AG04450 (cell line): ENCODE data around the gene FAM131A. TPM values are rescaled to one million over a fixed set of nuclear protein-coding genes. Genes with fewer than 3 reads are reported as not detected.

Experiments used
- CTCF ChIA-PET: fragments of 300-600, 350-600 bp; formaldehyde crosslinking; extraction: SDS; loops from one replicate; lab custom pipeline; 2022; ENCODE audit warnings: antibody characterized with exemption, inconsistent platforms; lab: Charles Lee
- POLR2A ChIA-PET: fragments of 350-600 bp; formaldehyde crosslinking; extraction: SDS; loops from one replicate; lab custom pipeline; 2021; ENCODE audit warnings: antibody characterized with exemption, inconsistent platforms; lab: Yijun Ruan, JAX
- DNase-seq: peaks from one replicate; pipeline ENCODE4 v3.0.0-alpha.2; 2011; ENCODE audit warnings: low read depth, low spot score
- H3K27ac ChIP-seq: one replicate; pipeline ENCODE4 v1.5.1; 2012; ENCODE audit warnings: low read depth, low read length, control low read depth
- H3K27me3 ChIP-seq: one replicate; pipeline ENCODE4 v1.6.0; 2012; ENCODE audit warnings: low read length; ENCODE audit not compliant: control insufficient read depth, insufficient read depth
- H3K4me3 ChIP-seq: 2 replicates; pipeline ENCODE4 v1.5.1; 2011; ENCODE audit warnings: mild to moderate bottlenecking, low read depth, low read length, control low read depth
- H3K9me3 ChIP-seq: 2 replicates; pipeline ENCODE4 v1.5.1; 2012; ENCODE audit warnings: low read length; ENCODE audit not compliant: control insufficient read depth, insufficient read depth
- CTCF ChIP-seq: IDR thresholded peaks from 2 replicates; pipeline ENCODE4 v1.5.1; 2011; ENCODE audit warnings: low read depth, low read length, control low read depth, inconsistent platforms
- polyA minus RNA-seq: library from RNA; depleted of rRNA, polyadenylated mRNA; stranded (reverse); fragments of >200 nt; gene quantifications from 2 replicates; pipeline ENCODE4 v1.2.3, GENCODE V29; 2011; rRNA and poly(A)+ RNA removed
- polyA plus RNA-seq: library from polyadenylated mRNA; depleted of rRNA; stranded (reverse); fragments of >200 nt; gene quantifications from 2 replicates; pipeline ENCODE4 v1.2.3, GENCODE V29; 2011; rRNA removed

FAM131A gene, protein sequence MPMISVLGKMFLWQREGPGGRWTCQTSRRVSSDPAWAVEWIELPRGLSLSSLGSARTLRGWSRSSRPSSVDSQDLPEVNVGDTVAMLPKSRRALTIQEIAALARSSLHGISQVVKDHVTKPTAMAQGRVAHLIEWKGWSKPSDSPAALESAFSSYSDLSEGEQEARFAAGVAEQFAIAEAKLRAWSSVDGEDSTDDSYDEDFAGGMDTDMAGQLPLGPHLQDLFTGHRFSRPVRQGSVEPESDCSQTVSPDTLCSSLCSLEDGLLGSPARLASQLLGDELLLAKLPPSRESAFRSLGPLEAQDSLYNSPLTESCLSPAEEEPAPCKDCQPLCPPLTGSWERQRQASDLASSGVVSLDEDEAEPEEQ
- polyA plus RNA-seq (8.5 and 9.3 TPM in 2 replicates), polyA minus RNA-seq (13.3 and 13.7 TPM in 2 replicates)

DNA sequence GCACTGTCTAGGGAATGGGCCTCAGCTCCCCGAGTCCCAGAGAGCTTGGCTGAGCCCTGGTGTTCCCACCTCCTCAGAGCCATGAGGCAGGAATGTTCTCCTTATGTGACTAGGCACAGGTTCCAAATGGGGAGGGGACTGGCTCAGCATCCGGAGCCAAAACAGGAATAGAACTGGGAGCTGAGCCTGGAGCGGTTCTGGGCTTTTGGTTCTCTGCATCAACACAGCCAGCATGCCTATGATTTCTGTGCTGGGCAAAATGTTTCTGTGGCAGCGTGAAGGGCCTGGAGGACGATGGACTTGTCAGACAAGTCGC, at the start of gene FAM131A:
TSS of gene FAM131A (plus strand) at position 202 of the 316 bp plus-strand sequence. CDS start at position 233, 31 bp downstream.
- ChIA-PET CTCF (interaction anchor here (1.0 kb wide), 1 partner anchor 14 kb away, joined by 3 read pairs; no protein-coding TSS in a partner anchor), POLR2A (interaction anchor here (1.2 to 1.5 kb wide), 4 partner anchors 8 to 22 kb away, joined by 3 to 10 read pairs (median 4); no protein-coding TSS in a partner anchor)
- Histone ChIP-seq H3K27me3 (no peaks in the 10 kb centered on the region), H3K9me3 (no peaks in the 10 kb centered on the region; the same call in 1 of the 2 replicates), H3K4me3 (peak within 1 kb of the TSS; percentile 69), H3K27ac (peak within 1 kb of the TSS; percentile 92)
- DNase-seq: no peak
- no peak for TF ChIP-seq CTCF

- TF ChIP-seq CTCF: peak; percentile 71
- Histone ChIP-seq H3K9me3 (no peaks in the 10 kb centered on the region), H3K27ac (no peak overlapping the region), H3K27me3 (peaks cover 12% of the 10 kb centered on the region), H3K4me3 (no peak overlapping the region)
- ChIA-PET POLR2A (no interaction called here), CTCF (interaction anchor here (0.6 to 2.7 kb wide), 19 partner anchors 9 to 393 kb away, joined by 3 to 31 read pairs (median 3); partner anchors contain the start of gene EEF1AKMT4)
- DNase-seq: no peak
Measured at GRCh38 chr3:184289426-184289938, 47.9 kb upstream of the FAM131A start.

DNA sequence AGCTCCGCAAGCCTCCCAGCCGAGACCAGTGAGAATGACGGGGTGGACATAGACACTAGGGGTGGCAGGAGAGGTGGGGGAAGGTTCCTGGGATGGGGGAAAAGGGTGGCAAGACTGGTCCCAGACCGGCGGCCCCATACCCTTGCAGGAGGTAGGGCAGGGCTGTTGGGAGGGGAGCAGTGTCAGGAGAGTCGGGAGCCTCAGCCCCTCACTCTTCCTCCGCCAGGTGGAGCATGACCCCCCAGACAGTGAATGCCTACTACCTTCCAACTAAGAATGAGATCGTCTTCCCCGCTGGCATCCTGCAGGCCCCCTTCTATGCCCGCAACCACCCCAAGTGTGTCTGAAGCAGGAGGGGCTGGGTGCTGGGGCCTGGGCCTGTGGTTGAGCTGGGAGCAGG, 47.1 kb upstream of the FAM131A start:
- Histone ChIP-seq H3K27ac (no peak overlapping the region), H3K27me3 (peaks cover 16% of the 10 kb centered on the region), H3K4me3 (no peak overlapping the region), H3K9me3 (no peaks in the 10 kb centered on the region)
- DNase-seq: no peak
- no peak for TF ChIP-seq CTCF
- POLR2A ChIA-PET: no interaction called here
- CTCF ChIA-PET: interaction anchor here (0.9 to 2.7 kb wide), 2 partner anchors 64 to 394 kb away, joined by 4 to 31 read pairs; no protein-coding TSS in a partner anchor

GRCh38 chr3:184291044-184291737, 46.2 kb upstream of the FAM131A start:
- no peak overlapping the region for H3K4me3 ChIP-seq
- CTCF ChIA-PET: interaction anchor here (0.6 to 2.7 kb wide), 4 partner anchors 65 to 406 kb away, joined by 3 to 31 read pairs (median 4); partner anchors contain the start of gene PARL
- H3K9me3 ChIP-seq: no peaks in the 10 kb centered on the region
- POLR2A ChIA-PET: no interaction called here
- H3K27me3 ChIP-seq: peaks cover 14% of the 10 kb centered on the region
- DNase-seq: no peak
- TF ChIP-seq CTCF: no peak
- H3K27ac ChIP-seq: no peak overlapping the region
